HG03442 (cell line): ENCODE measurements around the gene DPT.
A peak's percentile ranks its signal among the peaks of the same experiment; 100 is the strongest.

Experiments
- ATAC-seq: cut with Tn5 transposase; IDR thresholded peaks from one replicate; pipeline ENCODE4 v1.9.1; 2021; ENCODE audit warnings: mild to moderate bottlenecking, moderate library complexity; ENCODE audit not compliant: unreplicated experiment

DPT gene

GRCh38 chr1:168736520-168736919 is 7.5 kb upstream of the DPT start:
- ATAC-seq, result no peak

DNA sequence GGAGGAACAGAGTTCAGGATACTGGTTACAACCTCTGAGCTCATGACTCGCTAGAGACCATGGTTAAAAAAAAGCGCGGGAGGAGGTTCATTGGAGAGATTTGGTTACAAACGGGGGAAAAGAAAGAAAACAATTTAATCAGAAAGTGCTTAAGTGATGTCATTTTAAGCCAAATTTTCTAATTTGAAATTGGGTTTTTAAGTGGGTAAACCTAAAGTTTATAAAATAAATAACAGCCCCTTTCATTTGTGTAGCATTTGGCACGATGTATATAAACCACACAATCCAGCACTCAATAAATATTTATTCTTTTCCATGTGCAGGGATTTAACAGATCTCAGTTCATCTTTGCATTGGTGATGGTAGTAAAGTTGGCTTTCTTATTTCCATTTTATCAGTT is 7.0 kb upstream of the DPT start:
- ATAC-seq, result no peak

DNA sequence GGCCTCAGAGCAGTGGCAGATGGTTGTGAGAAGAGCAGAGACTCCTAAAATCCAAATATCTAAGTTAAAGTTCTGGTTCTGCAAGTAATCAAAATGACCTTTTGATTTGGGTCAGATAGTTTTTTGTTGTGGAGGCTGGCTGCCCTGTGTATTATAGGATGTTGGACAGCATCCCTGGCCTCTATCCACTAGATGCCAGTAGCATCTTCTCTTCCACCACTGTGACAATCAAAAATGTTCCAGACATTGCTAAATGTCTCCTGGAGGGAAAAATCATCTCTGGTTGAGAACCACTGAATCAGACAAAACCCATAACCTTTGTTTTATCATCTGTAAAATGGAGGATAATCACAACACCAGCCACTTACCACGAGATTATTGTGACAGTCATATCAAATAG is 5.9 kb upstream of the DPT start:
- no peak for ATAC-seq

DNA sequence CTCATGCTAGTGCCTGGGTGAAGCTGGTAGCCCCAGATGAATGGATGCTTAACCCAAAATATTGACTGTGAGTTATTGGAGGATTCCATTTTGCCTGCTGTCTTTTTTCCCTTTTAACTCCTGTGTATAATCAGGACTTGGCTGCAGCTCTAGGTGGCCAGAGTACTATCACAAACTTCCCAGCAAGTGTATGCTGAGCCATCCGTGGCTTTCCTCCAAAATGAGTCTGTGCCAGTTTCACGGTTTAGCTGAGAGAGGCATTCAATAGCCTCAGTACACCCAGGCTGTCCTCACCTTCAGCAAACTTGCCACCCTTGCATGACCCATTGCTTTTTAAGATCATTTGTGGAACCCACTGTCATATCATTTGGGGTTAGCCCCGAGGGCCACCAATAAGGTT is 5.3 kb upstream of the DPT start:
- no peak for ATAC-seq

- no peak for ATAC-seq
Observed at GRCh38 chr1:168733241-168733640, 4.2 kb upstream of the DPT start.

GRCh38 chr1:168732736-168733135 is 3.7 kb upstream of the DPT start:
- ATAC-seq, result no peak

GRCh38 chr1:168731244-168731953 is 2.4 kb upstream of the DPT start:
- ATAC-seq, result no peak

GRCh38 chr1:168729405-168729802 is 398 bp upstream of the DPT start:
- no peak for ATAC-seq

DNA sequence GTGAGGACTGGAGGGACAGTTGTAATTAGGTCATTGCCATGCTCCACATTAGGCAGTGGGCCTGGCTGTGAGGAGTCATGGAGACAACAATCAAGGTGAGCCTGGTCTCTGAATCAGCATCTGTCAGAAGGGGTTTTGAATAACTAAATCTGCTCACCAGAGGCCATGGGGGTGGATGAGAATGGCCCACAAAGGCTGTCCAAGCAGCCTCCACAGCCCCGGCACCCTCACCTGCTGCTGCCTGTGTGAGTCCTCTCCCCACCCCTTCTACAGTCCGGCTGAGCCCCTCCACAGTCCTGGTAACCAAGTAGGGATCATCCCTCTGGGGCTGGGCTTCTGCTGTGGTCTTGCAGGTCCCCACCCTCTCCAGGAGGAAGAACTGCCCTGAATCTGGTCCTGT is 2.3 kb downstream of the DPT start:
- ATAC-seq, result no peak

- ATAC-seq, result no peak
Observed at GRCh38 chr1:168726281-168726680, 2.7 kb downstream of the DPT start.

- ATAC-seq, result no peak
Observed at GRCh38 chr1:168725831-168726230, 3.2 kb downstream of the DPT start.

GRCh38 chr1:168725060-168725459 is 3.9 kb downstream of the DPT start:
- no peak for ATAC-seq

GRCh38 chr1:168723000-168723399 is 6.0 kb downstream of the DPT start:
- no peak for ATAC-seq

GRCh38 chr1:168720839-168721238 is 8.2 kb downstream of the DPT start:
- ATAC-seq, result no peak

GRCh38 chr1:168719306-168720111 is 9.5 kb downstream of the DPT start:
- peak; percentile 76 for ATAC-seq

- no peak for ATAC-seq
Observed at GRCh38 chr1:168717906-168718891, 10.8 kb downstream of the DPT start.

DNA sequence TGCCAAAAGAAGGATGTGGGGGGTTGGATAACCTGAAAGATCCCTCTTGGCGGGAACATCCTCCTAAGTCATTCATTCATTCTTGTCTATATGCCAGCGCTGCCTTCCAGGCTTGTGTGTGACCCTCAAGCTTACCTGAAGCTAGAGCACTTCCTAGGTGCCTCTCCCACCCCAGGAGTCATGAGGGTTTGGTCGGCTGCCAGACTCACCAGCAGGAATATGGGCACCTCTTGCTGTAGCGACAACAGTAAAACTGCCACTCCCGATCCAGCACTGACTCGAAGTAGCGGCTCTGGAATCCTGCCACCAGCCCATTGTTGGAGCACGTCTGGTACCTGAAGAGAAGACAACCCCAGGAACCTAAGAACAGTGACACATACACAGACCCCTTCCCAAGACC is 15.0 kb downstream of the DPT start:
- ATAC-seq, result no peak

GRCh38 chr1:168709405-168710363 is 19.3 kb downstream of the DPT start:
- no peak for ATAC-seq

- ATAC-seq, result no peak
Observed at GRCh38 chr1:168708698-168709404, 20.2 kb downstream of the DPT start.
